Stimulated activated CD8-positive, alpha-beta memory T cell treated with anti-CD3 and anti-CD28 coated beads, Interleukin-12 subunit alpha, Interleukin-12 subunit beta, amount 100 ng/mL, for 4 hours (primary cell): Measurements from ENCODE around the gene AQP5.

ENCODE experiments used
- DNase-seq: peaks from one replicate; pipeline ENCODE4 v3.0.0-alpha.2; 2020; ENCODE audit warnings: low read depth

Gene AQP5

DNA sequence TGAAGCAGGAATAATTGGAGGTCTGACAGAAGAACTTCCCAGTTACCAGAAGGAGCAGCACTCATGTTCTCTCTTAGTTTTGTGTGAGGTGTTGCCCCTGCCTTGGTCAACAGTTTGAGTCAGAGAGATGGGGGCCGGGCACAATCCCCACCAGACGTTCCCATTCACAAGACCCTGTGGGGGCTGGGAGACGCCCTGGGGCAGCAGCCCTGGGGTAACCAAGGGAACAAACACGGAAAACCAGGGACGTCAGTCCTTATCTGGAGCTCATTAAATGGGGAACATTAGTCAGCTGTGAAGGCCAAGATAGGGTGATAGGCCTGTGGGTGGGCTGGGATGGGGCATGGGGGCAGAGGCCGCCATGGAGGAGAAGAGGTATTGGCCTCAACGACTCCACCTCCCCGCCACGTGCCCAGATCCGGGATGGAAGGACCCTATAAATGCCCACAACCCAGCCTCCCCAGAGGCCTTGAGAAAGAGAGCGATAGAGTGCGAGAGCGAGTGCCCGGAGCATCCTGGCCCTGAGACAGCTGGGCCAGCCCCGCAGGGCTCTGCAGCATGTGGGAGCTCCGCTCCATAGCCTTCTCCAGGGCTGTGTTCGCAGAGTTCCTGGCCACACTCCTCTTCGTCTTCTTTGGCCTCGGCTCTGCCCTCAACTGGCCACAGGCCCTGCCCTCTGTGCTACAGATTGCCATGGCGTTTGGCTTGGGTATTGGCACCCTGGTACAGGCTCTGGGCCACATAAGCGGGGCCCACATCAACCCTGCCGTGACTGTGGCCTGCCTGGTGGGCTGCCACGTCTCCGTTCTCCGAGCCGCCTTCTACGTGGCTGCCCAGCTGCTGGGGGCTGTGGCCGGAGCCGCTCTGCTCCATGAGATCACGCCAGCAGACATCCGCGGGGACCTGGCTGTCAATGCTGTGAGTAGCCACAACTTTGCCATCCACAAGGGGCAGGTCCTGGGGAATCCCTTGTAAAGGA lies 11.1 kb upstream of the AQP5 start, which contains the start of gene AQP2:
Gene AQP2 (plus strand): TSS at position 465 of the 979 bp plus-strand sequence. CDS start 94 bp downstream, at position 559.
- DNase-seq: no peak

DNA sequence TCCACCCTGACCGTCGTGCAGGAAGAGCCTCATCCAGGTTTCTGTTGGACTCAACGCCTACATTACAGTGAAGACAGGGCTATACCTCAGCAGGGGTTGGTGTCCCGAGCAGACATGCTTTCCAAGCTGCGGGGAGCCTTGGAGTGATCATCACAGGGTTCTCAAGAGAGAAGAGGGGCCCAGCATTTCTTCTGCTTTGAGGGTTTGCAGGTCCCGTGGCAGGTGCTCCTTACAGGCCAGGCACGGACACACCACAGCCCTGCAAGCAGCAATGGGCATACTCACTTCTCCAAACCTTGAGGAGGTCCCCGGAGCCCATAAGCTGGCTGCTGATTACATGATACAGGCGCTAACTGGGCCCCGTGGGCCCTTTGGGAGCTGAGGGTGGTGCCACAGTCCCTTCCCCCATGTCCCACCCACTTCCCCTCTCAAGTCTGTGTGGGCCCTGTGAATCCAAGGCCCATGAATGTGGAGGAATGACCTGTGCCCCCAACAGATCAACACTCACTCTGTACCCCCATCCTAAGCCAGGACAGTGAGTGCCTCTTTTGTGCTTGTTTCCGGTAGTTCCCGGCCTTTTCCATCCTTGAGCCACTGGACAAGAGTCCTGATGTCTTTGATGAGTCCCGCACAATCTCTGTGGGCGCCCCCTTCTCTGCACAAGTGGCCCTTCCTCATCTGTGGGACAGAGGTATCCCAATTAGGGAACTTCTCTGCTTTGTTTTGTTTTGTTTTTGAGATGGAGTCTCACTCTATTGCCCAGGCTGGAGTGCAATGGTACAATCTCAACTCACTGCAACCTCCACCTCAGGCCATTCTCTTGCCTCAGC lies 10.0 kb upstream of the AQP5 start:
- no peak for DNase-seq

DNA sequence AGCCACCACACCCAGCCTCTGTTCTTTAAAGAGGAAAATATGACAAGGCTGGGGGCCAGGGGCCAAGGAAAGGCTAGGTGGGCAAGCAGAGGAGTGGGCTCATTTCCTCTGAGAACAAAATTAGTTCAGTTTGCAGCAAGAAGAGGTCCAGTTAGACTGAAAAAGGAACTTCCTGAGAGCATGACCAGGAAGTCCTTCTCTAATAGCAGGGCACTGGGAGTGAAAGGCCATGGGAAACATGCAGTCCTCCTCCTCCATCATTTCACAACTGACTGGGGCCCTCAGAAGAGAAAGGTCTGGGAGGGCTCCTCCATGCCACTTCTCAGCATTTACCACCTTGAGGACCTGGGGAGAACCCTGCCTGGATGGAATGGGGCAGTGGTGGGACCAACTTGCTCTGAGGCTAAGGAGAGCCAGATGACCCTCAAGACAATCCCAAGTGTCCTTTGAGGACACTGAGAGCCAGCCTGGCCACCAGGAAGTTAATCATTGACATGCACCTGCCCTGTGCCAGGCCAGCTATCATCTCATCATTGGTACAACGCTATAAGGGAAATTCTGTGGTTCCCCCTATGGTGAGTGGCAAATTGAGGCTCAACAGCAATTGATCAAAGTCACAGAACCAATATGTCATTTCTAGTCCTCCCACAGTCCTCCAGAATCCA lies 9.1 kb upstream of the AQP5 start:
- no peak for DNase-seq

DNA sequence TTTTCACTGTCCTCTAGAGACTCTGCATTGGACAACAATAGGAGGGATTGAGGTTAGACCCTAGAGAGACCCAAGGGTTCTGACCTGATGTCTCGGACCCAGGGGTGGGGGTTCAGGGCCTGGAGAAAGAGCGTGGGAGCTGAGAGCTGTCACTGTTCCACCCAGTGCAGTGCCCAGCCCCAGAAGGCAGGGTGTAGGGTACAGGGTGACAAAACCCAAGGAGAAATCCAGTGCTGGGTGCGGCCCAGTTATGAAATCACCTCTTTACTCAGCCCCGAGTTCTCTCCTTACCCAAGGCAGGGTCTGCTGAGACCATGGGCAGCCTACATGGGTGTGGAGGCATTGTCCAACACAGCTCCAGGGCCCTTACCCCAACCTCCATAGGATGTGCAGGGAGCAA lies 8.5 kb upstream of the AQP5 start:
- DNase-seq: no peak

DNA sequence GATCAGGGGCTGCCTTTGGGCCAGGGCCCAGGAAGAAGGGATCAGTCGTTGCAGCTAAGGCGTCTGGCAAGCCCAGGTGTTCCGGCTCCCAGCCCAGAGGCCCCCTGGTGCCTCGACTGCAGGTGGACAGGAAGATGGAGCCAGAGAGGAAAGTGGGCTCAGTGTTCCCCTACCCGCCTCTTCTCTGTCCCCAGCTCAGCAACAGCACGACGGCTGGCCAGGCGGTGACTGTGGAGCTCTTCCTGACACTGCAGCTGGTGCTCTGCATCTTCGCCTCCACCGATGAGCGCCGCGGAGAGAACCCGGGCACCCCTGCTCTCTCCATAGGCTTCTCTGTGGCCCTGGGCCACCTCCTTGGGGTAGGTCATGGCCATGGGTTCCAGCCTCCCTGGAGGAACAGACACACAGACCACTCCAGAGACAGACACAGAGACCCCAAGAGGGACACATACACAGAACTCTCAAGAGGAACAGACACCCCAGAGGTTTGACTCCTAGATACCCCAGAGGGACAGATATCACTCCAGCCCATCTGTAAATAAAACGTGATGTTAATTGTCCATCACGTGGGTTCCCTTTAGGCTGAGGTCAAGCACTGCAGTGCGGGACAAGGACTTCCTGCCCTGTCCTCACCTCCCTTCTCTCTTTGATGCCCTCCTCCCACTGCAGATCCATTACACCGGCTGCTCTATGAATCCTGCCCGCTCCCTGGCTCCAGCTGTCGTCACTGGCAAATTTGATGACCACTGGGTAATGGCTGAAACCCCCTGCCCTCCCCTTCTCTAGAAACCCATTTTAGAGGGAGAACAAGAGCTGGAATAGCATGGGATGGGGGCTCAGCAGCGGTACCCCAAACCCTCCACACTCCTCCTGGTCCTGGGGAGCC lies 7.5 kb upstream of the AQP5 start:
- no peak for DNase-seq

GRCh38 chr12:49954863-49955830 lies 6.5 kb upstream of the AQP5 start:
- DNase-seq: no peak

DNA sequence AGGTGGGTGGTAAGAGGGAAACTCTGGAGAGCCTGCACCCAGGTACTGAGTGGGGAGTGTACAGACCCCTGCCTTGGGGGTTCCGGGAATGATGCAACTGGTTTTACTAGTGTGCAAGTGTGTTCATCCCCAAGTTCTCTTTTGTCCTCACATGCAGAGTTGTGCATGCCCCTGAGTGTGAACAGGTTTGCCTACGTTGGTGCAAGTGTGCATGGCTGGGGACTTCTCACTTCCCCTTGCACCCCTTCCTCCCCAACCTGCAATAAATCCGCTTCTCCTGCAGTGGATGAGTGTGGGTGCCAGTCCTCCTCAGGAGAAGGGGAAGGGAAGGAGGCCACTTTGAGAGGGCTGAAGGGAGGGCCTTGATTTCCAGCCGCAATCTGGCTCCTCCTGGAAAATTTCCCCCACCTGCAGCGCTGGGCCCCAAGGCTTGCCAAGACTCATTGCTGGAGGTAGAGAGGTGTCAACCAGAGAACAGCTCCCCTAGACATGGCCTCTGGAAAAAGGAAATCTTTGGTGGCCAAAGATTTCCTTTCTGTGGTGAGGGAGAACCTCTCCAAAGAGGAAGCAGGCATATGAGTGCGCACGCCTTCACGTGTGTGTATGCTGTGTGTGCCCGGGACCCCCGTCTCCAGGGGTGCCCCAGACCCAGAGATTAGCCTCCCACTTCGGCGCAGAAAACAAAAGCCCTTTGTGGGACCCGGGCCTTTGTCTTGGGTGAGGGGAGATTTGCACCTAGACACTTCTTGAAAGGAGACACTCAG lies 5.6 kb upstream of the AQP5 start:
- no peak for DNase-seq

DNA sequence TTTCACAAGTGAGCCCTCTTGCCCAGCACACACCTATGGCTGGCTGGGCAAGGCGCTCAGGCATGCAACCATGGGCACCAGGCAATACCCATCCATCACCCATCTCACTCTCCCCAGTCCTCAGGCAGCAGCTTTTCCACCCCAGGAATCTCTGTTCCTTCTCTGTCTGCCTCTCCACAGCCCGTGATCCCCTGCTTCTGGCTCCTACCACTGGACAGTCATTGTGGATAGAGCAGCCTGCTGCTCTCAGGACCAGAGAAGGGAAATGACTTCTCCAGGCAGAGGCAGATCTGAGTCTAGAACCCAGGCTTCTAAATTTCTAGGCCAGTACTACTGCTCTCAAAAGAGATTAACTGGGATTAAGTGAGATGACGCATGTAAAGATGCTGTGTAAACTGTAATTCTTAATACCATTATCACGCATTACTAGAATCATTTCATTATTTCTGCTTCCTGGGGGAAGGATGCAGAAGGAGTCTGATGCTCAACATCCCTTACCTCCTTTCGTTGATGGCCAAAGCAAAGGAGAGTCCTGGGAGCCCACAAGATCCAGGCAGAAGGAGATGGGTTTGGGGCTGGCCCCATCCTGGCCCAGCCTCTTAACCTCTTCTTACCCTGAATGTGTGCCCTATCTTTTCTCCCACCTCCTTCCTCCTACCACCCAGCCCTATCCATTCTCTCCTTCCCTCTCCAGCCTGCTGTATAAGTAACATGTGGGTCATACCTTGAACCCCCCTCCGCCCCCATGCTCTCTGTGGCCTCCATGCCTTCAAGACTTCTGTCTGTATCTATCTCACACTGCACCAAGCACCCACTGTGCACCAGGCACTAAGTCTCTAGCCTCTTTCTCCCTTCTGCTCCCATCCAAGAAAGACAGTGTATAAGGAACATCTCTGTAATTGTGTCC lies 4.8 kb upstream of the AQP5 start:
- DNase-seq: no peak

- DNase-seq: no peak
These were observed 4.1 kb upstream of the AQP5 start for GRCh38 chr12:49957570-49957967.

- DNase-seq: no peak
These were observed 1.8 kb upstream of the AQP5 start for GRCh38 chr12:49959685-49960473.

DNA sequence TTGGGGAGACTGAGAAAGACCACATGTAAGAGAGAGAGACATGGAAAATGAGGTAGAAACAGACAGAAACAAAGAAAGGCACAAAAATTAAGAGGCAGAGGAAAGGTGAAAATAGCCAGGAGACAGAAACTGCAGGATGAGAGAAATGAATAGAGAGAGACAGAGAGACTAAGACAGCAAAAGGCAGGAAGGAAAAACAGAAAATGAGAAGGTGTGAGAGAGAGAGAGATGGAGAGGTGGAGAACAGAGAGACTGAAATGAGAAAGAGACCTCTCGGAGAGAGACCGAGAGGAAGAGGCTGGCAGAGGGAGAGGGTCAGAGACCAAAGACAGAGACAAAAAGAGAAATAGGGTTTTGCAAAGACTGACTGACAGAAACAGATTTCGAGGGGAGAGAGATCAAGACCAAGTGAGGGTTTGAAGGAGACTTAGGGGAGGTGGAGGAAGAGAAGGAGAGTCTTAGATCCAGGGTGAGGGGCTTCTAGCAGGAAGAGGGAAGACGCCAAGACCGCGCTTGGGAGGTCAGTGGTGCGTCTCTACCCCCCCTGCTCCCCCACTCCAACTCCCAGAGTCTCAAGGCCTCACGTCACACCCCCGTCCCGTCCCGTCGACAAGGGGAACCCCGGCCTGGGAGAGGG lies 1.1 kb upstream of the AQP5 start:
- no peak for DNase-seq

GRCh38 chr12:49961993-49962764 lies 507 bp downstream of the AQP5 start:
- no peak for DNase-seq

DNA sequence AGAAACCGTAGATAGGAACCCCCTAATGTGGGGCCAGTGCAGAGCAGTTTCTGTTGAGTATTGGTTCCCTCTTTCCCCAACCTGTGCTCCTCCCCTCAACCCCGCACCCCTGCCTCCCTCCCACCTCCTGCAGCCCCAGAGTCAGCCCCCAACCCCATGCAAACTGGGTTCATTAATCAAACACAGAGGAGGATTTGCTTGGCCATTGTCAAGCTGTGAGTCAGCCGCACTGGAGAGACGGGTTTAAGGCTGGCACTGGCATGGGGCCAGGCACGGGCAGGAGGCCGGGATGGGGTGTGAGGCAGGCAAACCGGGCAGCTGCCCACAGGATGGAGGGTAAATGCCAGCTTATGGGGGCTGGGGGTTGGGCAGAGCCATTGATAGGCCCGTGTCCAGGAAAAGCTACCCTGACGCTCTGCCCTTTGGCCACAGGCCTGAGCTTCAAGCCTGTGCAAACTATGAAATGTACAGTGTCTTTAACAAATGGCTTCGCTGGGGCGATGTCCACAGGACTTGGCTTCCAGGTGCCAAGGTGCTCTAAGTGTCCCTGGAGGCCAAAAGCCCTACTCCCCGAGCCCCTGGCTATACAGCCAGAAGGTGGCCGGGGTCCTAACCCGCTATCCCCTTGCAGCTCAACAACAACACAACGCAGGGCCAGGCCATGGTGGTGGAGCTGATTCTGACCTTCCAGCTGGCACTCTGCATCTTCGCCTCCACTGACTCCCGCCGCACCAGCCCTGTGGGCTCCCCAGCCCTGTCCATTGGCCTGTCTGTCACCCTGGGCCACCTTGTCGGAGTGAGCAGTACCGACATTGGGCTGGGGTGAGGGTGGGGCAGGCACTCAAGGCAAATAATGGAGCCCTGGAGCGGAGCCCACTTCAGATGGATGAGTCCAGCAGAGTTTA lies 1.4 kb downstream of the AQP5 start:
- DNase-seq: no peak

DNA sequence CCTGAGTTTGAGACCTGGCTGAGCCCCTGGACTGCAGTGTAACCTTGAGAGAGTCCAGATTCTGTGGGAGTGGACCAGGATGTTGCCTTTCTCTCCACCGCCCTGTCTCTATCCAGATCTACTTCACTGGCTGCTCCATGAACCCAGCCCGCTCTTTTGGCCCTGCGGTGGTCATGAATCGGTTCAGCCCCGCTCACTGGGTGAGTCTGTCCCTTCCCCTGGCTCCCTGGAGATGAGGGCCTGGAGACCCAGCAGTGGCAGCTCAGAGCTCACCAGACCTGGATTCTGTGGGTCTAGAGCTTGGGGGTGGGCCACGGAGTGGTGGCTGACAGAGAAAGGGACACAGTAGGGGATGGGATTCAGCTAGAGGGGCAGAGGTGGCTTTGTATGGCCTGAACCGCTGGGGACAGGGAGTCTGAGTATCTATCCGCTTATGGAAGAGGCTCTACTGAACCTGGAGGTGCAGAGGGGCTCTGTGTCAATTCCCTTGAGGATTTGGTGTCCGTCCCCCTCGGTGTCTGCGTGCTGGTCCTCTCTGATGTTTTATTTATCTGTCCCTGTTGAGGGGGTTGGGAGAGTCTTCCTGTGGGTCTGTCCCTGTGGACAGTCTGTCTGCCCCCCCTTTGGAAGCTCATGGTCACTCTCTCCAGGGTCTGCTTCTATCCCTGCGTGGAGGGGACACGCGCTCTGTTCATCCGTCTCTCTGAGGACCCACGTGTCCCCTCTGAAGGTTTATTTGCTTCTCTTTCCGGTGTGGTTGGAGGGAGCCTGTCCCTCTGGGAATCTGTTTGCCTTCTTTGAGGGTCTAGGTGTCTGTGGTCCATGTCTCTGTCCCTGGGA lies 2.5 kb downstream of the AQP5 start:
- DNase-seq: no peak
